SK-MEL-5 (cell line): ENCODE data around the gene C5orf15. TPM values are rescaled to one million over a fixed set of nuclear protein-coding genes. Genes with fewer than 3 reads are reported as not detected.
A peak's percentile ranks its signal among the peaks of the same experiment; 100 is the strongest.
"Not testable (repeated sequence)": the region's sequence is repeated elsewhere in the genome, so short reads cannot be mapped to it uniquely, and the experiment has no call there.

Source experiments
- DNase-seq: peaks from one replicate; pipeline ENCODE4 v3.0.0-alpha.2; 2016; ENCODE audit warnings: low read depth, low spot score
- in situ Hi-C: cut with HindIII; loops from 2 replicates; pipeline ENCODE4 v1.10.0; 2016; ENCODE audit warnings: low sequenced_read_pairs, high pct_unique_total_duplicates, low pct_unique_long_range_greater_than_20kb
- total RNA-seq: library from RNA; depleted of rRNA; stranded (reverse); fragments of >200 nt; shearing (Covaris generic); gene quantifications from 2 replicates; pipeline ENCODE4 v1.2.3, GENCODE V29; 2014

C5orf15 gene
- total RNA-seq, 1 experiment from 2014 or later, result 121 TPM

- in situ Hi-C loops, result no loop called here
Observed at GRCh38 chr5:133995883-133996563, 27.6 kb upstream of the C5orf15 start.

GRCh38 chr5:133995341-133995740 lies 26.9 kb upstream of the C5orf15 start:
- DNase-seq, result no peak
- in situ Hi-C loops, result no loop called here

More at GRCh38 chr5:133995883-133996563, 27.6 kb upstream of the C5orf15 start:
- DNase-seq, result no peak

GRCh38 chr5:133994990-133995333 lies 26.5 kb upstream of the C5orf15 start:
- DNase-seq, result no peak
- in situ Hi-C loops, result no loop called here

GRCh38 chr5:133994297-133994989 lies 26.0 kb upstream of the C5orf15 start:
- in situ Hi-C loops, result no loop called here
- DNase-seq, result no peak

- in situ Hi-C loops, result no loop called here
- DNase-seq, result no peak
Observed at GRCh38 chr5:133993185-133993936, 24.9 kb upstream of the C5orf15 start.

- in situ Hi-C loops, result no loop called here
- no peak for DNase-seq
Observed at GRCh38 chr5:133992429-133993155, 24.2 kb upstream of the C5orf15 start.

- in situ Hi-C loops, result no loop called here
- no peak for DNase-seq
Observed at GRCh38 chr5:133991171-133991910, 22.9 kb upstream of the C5orf15 start.

GRCh38 chr5:133990396-133990795 lies 22.0 kb upstream of the C5orf15 start:
- no peak for DNase-seq
- in situ Hi-C loops, result no loop called here

GRCh38 chr5:133985540-133986180 lies 17.2 kb upstream of the C5orf15 start:
- DNase-seq, result no peak
- in situ Hi-C loops, result no loop called here

GRCh38 chr5:133983674-133984073 lies 15.2 kb upstream of the C5orf15 start:
- in situ Hi-C loops, result no loop called here
- DNase-seq, result no peak

GRCh38 chr5:133981714-133982113 lies 13.3 kb upstream of the C5orf15 start:
- in situ Hi-C loops, result no loop called here
- DNase-seq, result peak; percentile 43

GRCh38 chr5:133980652-133981051 lies 12.2 kb upstream of the C5orf15 start:
- no peak for DNase-seq
- in situ Hi-C loops, result no loop called here

- DNase-seq, result no peak
- in situ Hi-C loops, result no loop called here
Observed at GRCh38 chr5:133978943-133979342, 10.5 kb upstream of the C5orf15 start.

GRCh38 chr5:133977858-133978257 lies 9.4 kb upstream of the C5orf15 start:
- peak; percentile 74 for DNase-seq
- in situ Hi-C loops, result no loop called here

GRCh38 chr5:133977161-133977787 lies 8.8 kb upstream of the C5orf15 start:
- in situ Hi-C loops, result no loop called here
- no peak for DNase-seq

GRCh38 chr5:133975546-133975945 lies 7.1 kb upstream of the C5orf15 start:
- in situ Hi-C loops, DNase-seq: not testable (repeated sequence)

- DNase-seq, result no peak
- in situ Hi-C loops, result no loop called here
Observed at GRCh38 chr5:133974142-133974541, 5.7 kb upstream of the C5orf15 start.
